Measurements from ENCODE around the gene ATP6V0E2.
"Not testable (repeated sequence)": the region's sequence is repeated elsewhere in the genome, so short reads cannot be mapped to it uniquely, and the experiment has no call there.

Gene ATP6V0E2

GRCh38 chr7:149884016-149884415 lies 10.2 kb downstream of the ATP6V0E2 start:
- H3K9ac ChIP-seq (ENCODE audit: low read depth, low read length), result no peak overlapping the region
- H3K36me3 ChIP-seq (ENCODE audit: insufficient read depth, low read depth, low read length), result no peaks in the 10 kb centered on the region
- peaks cover 8% of the 10 kb centered on the region; the same call in 1 of the 2 replicates for H3K4me1 ChIP-seq (ENCODE audit: insufficient read depth, low read length)
- H3K4me3 ChIP-seq (ENCODE audit: low read length), result no peak overlapping the region
- no peak overlapping the region for H3K27ac ChIP-seq (ENCODE audit: low read length)
- H3K27me3 ChIP-seq (ENCODE audit: insufficient read depth, low read length), result no peaks in the 10 kb centered on the region
- no peaks in the 10 kb centered on the region for H3K9me3 ChIP-seq (ENCODE audit: insufficient read depth, low read depth, low read length)

DNA sequence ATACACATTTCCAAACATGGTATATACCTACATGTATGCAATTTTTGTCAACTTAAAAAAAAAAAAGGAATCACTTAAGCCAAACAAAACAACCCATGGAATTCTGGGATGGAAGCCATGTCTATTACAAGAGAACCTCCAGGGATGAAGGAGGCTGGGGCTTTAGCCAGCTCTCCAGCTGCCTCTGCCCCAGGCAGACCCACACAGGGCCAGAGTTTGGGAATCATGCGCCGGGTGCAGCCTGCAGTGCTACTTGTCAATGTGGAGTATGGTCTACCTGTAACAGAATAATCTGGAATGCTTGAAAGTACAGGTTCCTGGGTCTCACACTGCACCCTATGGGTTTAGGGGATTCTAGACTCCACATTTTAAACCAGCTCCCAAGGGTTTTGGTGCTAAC lies 10.8 kb downstream of the ATP6V0E2 start:
- Histone ChIP-seq H3K27me3 (ENCODE audit: insufficient read depth, low read length) (no peaks in the 10 kb centered on the region), H3K4me1 (ENCODE audit: insufficient read depth, low read length) (peaks cover 8% of the 10 kb centered on the region; the same call in 1 of the 2 replicates), H3K9me3 (ENCODE audit: insufficient read depth, low read depth, low read length) (no peaks in the 10 kb centered on the region), H3K27ac (ENCODE audit: low read length) (no peak overlapping the region), H3K4me3 (ENCODE audit: low read length) (no peak overlapping the region), H3K36me3 (ENCODE audit: insufficient read depth, low read depth, low read length) (no peaks in the 10 kb centered on the region), H3K9ac (ENCODE audit: low read depth, low read length) (no peak overlapping the region)

GRCh38 chr7:149885191-149886017 lies 11.6 kb downstream of the ATP6V0E2 start:
- Histone ChIP-seq H3K27me3 (ENCODE audit: insufficient read depth, low read length) (no peaks in the 10 kb centered on the region), H3K36me3 (ENCODE audit: insufficient read depth, low read depth, low read length) (no peaks in the 10 kb centered on the region), H3K9me3 (ENCODE audit: insufficient read depth, low read depth, low read length) (no peaks in the 10 kb centered on the region), H3K9ac (ENCODE audit: low read depth, low read length) (no peak overlapping the region), H3K4me3 (ENCODE audit: low read length) (no peak overlapping the region), H3K4me1 (ENCODE audit: insufficient read depth, low read length) (peaks cover 8% of the 10 kb centered on the region; the same call in 1 of the 2 replicates), H3K27ac (ENCODE audit: low read length) (no peak overlapping the region)

GRCh38 chr7:149886018-149886415 lies 12.2 kb downstream of the ATP6V0E2 start:
- Histone ChIP-seq H3K4me3 (ENCODE audit: low read length) (no peak overlapping the region), H3K27ac (ENCODE audit: low read length) (no peak overlapping the region), H3K9me3 (ENCODE audit: insufficient read depth, low read depth, low read length) (no peaks in the 10 kb centered on the region), H3K9ac (ENCODE audit: low read depth, low read length) (no peak overlapping the region), H3K4me1 (ENCODE audit: insufficient read depth, low read length) (peaks cover 8% of the 10 kb centered on the region; the same call in 1 of the 2 replicates), H3K27me3 (ENCODE audit: insufficient read depth, low read length) (no peaks in the 10 kb centered on the region), H3K36me3 (ENCODE audit: insufficient read depth, low read depth, low read length) (no peaks in the 10 kb centered on the region)

DNA sequence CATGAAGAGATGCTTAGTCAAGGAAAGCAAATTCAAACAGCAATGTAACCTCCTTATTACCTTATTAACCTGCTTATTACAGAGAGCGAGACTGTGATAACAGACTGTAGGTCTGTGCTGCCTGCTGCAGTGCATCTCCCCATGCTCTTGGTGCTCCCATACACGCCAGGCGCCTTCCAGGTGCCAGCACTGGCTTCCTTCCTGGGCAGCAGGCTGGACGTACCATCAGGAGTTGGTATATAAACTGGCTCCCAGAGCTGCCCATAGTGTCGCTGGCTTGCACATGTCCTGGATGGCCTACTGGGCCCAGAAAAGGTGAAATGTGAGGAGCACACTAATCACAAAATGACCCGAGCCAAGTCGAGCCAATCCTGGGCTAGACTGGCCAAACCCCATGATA lies 13.5 kb downstream of the ATP6V0E2 start:
- no peak overlapping the region for H3K9ac ChIP-seq (ENCODE audit: low read depth, low read length)
- no peak overlapping the region for H3K27ac ChIP-seq (ENCODE audit: low read length)
- no peaks in the 10 kb centered on the region for H3K9me3 ChIP-seq (ENCODE audit: insufficient read depth, low read depth, low read length)
- peaks cover 8% of the 10 kb centered on the region; the same call in 1 of the 2 replicates for H3K4me1 ChIP-seq (ENCODE audit: insufficient read depth, low read length)
- H3K36me3 ChIP-seq (ENCODE audit: insufficient read depth, low read depth, low read length), result no peaks in the 10 kb centered on the region
- H3K4me3 ChIP-seq (ENCODE audit: low read length), result no peak overlapping the region
- H3K27me3 ChIP-seq (ENCODE audit: insufficient read depth, low read length), result no peaks in the 10 kb centered on the region

- H3K9ac ChIP-seq (ENCODE audit: low read depth, low read length); H3K27ac ChIP-seq (ENCODE audit: low read length); H3K4me1 ChIP-seq (ENCODE audit: insufficient read depth, low read length); H3K27me3 ChIP-seq (ENCODE audit: insufficient read depth, low read length); H3K36me3 ChIP-seq (ENCODE audit: insufficient read depth, low read depth, low read length); H3K9me3 ChIP-seq (ENCODE audit: insufficient read depth, low read depth, low read length); H3K4me3 ChIP-seq (ENCODE audit: low read length): not testable (repeated sequence)
Measured at GRCh38 chr7:149890715-149891114, 16.9 kb downstream of the ATP6V0E2 start.

DNA sequence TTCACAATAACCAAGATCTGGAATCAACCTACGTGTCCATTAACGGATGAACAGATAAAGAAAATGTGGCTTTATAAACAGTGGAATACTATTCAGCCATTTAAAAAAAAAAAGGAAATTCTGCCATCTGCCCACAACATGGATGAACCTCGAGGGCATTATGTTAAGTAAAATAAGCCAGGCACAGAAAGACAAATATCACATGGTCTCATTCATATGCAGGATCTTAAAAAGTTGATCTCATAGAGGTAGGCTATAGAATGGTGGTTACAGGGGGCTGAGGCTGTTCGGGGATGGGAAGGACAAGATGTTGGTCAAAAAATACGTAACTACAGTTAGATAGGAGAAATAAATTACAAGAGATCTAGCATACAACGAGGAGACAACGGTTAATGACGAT lies 21.2 kb downstream of the ATP6V0E2 start:
- not testable (repeated sequence) for H3K27ac ChIP-seq (ENCODE audit: low read length); H3K9me3 ChIP-seq (ENCODE audit: insufficient read depth, low read depth, low read length); H3K4me1 ChIP-seq (ENCODE audit: insufficient read depth, low read length); H3K36me3 ChIP-seq (ENCODE audit: insufficient read depth, low read depth, low read length); H3K27me3 ChIP-seq (ENCODE audit: insufficient read depth, low read length); H3K9ac ChIP-seq (ENCODE audit: low read depth, low read length); H3K4me3 ChIP-seq (ENCODE audit: low read length)

DNA sequence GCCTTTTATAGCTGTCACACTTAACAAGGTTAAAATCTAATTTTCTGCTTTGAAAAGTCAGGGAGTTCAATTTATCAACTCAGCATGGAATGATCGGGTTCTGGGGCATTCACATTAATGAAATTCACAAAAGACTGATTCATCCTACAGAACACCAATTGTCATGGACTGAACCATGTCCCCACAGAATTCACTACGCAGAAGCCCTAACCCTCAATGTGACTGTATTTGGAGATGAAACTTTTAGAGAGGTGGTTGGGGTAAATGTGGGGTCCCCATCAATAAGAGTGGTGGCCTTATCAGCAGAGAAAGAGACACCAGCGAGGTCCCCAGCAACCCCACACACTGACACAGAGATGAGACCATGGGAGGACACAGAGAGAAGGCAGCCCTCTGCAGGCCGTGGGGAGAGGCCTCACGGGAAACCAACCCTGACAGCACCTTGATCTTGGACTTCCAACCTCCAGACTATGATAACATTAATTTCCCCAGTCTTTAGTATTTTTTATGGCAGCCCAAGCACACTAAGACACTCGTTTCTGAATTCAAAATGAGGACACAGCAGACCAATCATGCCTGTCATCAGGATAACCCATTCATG lies 34.1 kb downstream of the ATP6V0E2 start:
- H3K36me3 ChIP-seq (ENCODE audit: insufficient read depth, low read depth, low read length); H3K4me3 ChIP-seq (ENCODE audit: low read length); H3K9me3 ChIP-seq (ENCODE audit: insufficient read depth, low read depth, low read length); H3K27me3 ChIP-seq (ENCODE audit: insufficient read depth, low read length); H3K4me1 ChIP-seq (ENCODE audit: insufficient read depth, low read length); H3K9ac ChIP-seq (ENCODE audit: low read depth, low read length); H3K27ac ChIP-seq (ENCODE audit: low read length): not testable (repeated sequence)

- H3K27me3 ChIP-seq (ENCODE audit: insufficient read depth, low read length); H3K36me3 ChIP-seq (ENCODE audit: insufficient read depth, low read depth, low read length); H3K9ac ChIP-seq (ENCODE audit: low read depth, low read length); H3K4me3 ChIP-seq (ENCODE audit: low read length); H3K27ac ChIP-seq (ENCODE audit: low read length); H3K4me1 ChIP-seq (ENCODE audit: insufficient read depth, low read length); H3K9me3 ChIP-seq (ENCODE audit: insufficient read depth, low read depth, low read length): not testable (repeated sequence)
Measured at GRCh38 chr7:149910219-149910618, 36.5 kb downstream of the ATP6V0E2 start.

GRCh38 chr7:149912126-149912525 lies 38.4 kb downstream of the ATP6V0E2 start:
- H3K4me1 ChIP-seq (ENCODE audit: insufficient read depth, low read length); H3K36me3 ChIP-seq (ENCODE audit: insufficient read depth, low read depth, low read length); H3K4me3 ChIP-seq (ENCODE audit: low read length); H3K9ac ChIP-seq (ENCODE audit: low read depth, low read length); H3K27ac ChIP-seq (ENCODE audit: low read length); H3K9me3 ChIP-seq (ENCODE audit: insufficient read depth, low read depth, low read length); H3K27me3 ChIP-seq (ENCODE audit: insufficient read depth, low read length): not testable (repeated sequence)

GRCh38 chr7:149926414-149926813 lies 52.6 kb downstream of the ATP6V0E2 start:
- H3K4me3 ChIP-seq (ENCODE audit: low read length); H3K4me1 ChIP-seq (ENCODE audit: insufficient read depth, low read length); H3K27me3 ChIP-seq (ENCODE audit: insufficient read depth, low read length); H3K36me3 ChIP-seq (ENCODE audit: insufficient read depth, low read depth, low read length); H3K9ac ChIP-seq (ENCODE audit: low read depth, low read length); H3K9me3 ChIP-seq (ENCODE audit: insufficient read depth, low read depth, low read length); H3K27ac ChIP-seq (ENCODE audit: low read length): not testable (repeated sequence)

Data from iPS-20b (cell line).